ENCODE measurements around the gene FHAD1. TPM values are rescaled to one million over a fixed set of nuclear protein-coding genes. Genes with fewer than 3 reads are reported as not detected.

Gene FHAD1
- total RNA-seq, 1 experiment from 2014 or later: not detected

- CTCF ChIA-PET: interaction anchor here (0.6 to 1.8 kb wide), 3 partner anchors 32 to 564 kb away, joined by 3 to 8 read pairs (median 3); no protein-coding TSS in a partner anchor
- Mint-ChIP-seq H3K27me3 (ENCODE audit: insufficient read depth, unreplicated experiment) (no peaks in the 10 kb centered on the region), H3K4me1 (ENCODE audit: insufficient read depth, unreplicated experiment) (no peaks in the 10 kb centered on the region), H3K36me3 (ENCODE audit: insufficient read depth, unreplicated experiment) (no peaks in the 10 kb centered on the region), H3K4me3 (ENCODE audit: unreplicated experiment) (no peak overlapping the region), H3K27ac (ENCODE audit: low read depth, unreplicated experiment) (no peak overlapping the region), H3K9me3 (ENCODE audit: unreplicated experiment) (no peaks in the 10 kb centered on the region)
- POLR2A ChIA-PET: no interaction called here
- intact Hi-C loops (cut with micrococcal nuclease): no loop called here
- no peak for DNase-seq (ENCODE audit: unreplicated experiment)
- no TSS peak for BruUV-seq (replicated peaks)
- TF ChIP-seq, protein P1, sequence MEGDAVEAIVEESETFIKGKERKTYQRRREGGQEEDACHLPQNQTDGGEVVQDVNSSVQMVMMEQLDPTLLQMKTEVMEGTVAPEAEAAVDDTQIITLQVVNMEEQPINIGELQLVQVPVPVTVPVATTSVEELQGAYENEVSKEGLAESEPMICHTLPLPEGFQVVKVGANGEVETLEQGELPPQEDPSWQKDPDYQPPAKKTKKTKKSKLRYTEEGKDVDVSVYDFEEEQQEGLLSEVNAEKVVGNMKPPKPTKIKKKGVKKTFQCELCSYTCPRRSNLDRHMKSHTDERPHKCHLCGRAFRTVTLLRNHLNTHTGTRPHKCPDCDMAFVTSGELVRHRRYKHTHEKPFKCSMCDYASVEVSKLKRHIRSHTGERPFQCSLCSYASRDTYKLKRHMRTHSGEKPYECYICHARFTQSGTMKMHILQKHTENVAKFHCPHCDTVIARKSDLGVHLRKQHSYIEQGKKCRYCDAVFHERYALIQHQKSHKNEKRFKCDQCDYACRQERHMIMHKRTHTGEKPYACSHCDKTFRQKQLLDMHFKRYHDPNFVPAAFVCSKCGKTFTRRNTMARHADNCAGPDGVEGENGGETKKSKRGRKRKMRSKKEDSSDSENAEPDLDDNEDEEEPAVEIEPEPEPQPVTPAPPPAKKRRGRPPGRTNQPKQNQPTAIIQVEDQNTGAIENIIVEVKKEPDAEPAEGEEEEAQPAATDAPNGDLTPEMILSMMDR (IDR thresholded peaks at IDR 0.05; ENCODE audit: unreplicated experiment): no peak
These were observed 197.7 kb downstream of the FHAD1 start for GRCh38 chr1:15444468-15445389.

GRCh38 chr1:15445390-15446122, 198.5 kb downstream of the FHAD1 start:
- POLR2A ChIA-PET: no interaction called here
- intact Hi-C loops (cut with micrococcal nuclease): no loop called here
- Mint-ChIP-seq H3K36me3 (ENCODE audit: insufficient read depth, unreplicated experiment) (no peaks in the 10 kb centered on the region), H3K9me3 (ENCODE audit: unreplicated experiment) (no peaks in the 10 kb centered on the region), H3K27ac (ENCODE audit: low read depth, unreplicated experiment) (no peak overlapping the region), H3K4me1 (ENCODE audit: insufficient read depth, unreplicated experiment) (no peaks in the 10 kb centered on the region), H3K4me3 (ENCODE audit: unreplicated experiment) (no peak overlapping the region), H3K27me3 (ENCODE audit: insufficient read depth, unreplicated experiment) (no peaks in the 10 kb centered on the region)
- TF ChIP-seq, protein P1 (IDR thresholded peaks at IDR 0.05; ENCODE audit: unreplicated experiment): no peak
- CTCF ChIA-PET: interaction anchor here (0.9 kb wide), 1 partner anchor 301 kb away, joined by 4 read pairs; no protein-coding TSS in a partner anchor
- BruUV-seq (replicated peaks): no TSS peak
- DNase-seq (ENCODE audit: unreplicated experiment): no peak

DNA sequence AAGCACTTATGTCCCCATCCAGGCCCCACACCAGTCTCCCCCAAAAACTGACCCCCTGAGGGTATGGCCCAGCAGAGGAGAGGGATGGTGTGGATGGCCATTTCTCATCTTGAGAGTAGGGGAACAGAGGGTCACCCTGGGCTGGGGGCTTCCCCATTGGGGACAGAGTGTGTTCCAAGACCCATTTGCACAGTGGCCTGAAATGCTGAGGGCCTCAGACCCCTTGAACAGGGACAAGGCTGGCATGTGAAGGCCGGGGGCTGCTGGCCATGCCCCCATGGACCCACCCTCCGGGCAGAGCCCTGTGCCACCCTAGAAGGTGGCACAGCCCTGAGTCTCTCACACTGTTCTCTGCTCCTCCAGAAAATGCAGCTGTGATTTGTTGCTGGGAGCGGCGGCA, 199.2 kb downstream of the FHAD1 start:
- no peaks in the 10 kb centered on the region for H3K9me3 Mint-ChIP-seq (ENCODE audit: unreplicated experiment)
- BruUV-seq (replicated peaks): no TSS peak
- no peak for DNase-seq (ENCODE audit: unreplicated experiment)
- CTCF ChIA-PET: interaction anchor here (0.9 kb wide), 1 partner anchor 302 kb away, joined by 4 read pairs; no protein-coding TSS in a partner anchor
- intact Hi-C loops (cut with micrococcal nuclease): no loop called here
- no peak overlapping the region for H3K4me3 Mint-ChIP-seq (ENCODE audit: unreplicated experiment)
- no peaks in the 10 kb centered on the region for H3K27me3 Mint-ChIP-seq (ENCODE audit: insufficient read depth, unreplicated experiment)
- POLR2A ChIA-PET: no interaction called here
- no peaks in the 10 kb centered on the region for H3K36me3 Mint-ChIP-seq (ENCODE audit: insufficient read depth, unreplicated experiment)
- no peaks in the 10 kb centered on the region for H3K4me1 Mint-ChIP-seq (ENCODE audit: insufficient read depth, unreplicated experiment)
- H3K27ac Mint-ChIP-seq (ENCODE audit: low read depth, unreplicated experiment): no peak overlapping the region
- TF ChIP-seq, protein P1 (IDR thresholded peaks at IDR 0.05; ENCODE audit: unreplicated experiment): no peak

Other genes with a start within 250 kb of the FHAD1 start
- 6.4 TPM in 2 replicates for gene TMEM51, start 93.5 kb upstream of the FHAD1 start, total RNA-seq (2022)
- gene EFHD2, start 162.7 kb downstream of the FHAD1 start, total RNA-seq (2022): 45.1 and 48.5 TPM in 2 replicates
- gene CTRC, start 191.2 kb downstream of the FHAD1 start, total RNA-seq (2022): not detected in 2 replicates
- not detected in 2 replicates for gene CELA2A, start 209.5 kb downstream of the FHAD1 start, total RNA-seq (2022)
- not detected in 2 replicates for gene CELA2B, start 228.9 kb downstream of the FHAD1 start, total RNA-seq (2022)

Measured in MCF 10A (cell line).